Glutamatergic neuron (in vitro differentiated cells): Measurements from ENCODE around the gene FRMD3. TPM values are rescaled to one million over a fixed set of nuclear protein-coding genes. Genes with fewer than 3 reads are reported as not detected.

Source experiments
- DNase-seq: peaks from one replicate; pipeline ENCODE4 v3.0.0; 2022
- H3K27ac Mint-ChIP-seq: one replicate; pipeline ENCODE4 v1.8.0; 2020; ENCODE audit warnings: mild to moderate bottlenecking, mixed read lengths, inconsistent platforms; ENCODE audit not compliant: unreplicated experiment
- H3K27me3 Mint-ChIP-seq: one replicate; pipeline ENCODE4 v1.8.0; 2020; ENCODE audit warnings: mild to moderate bottlenecking, moderate library complexity, mixed read lengths, inconsistent platforms; ENCODE audit not compliant: unreplicated experiment
- H3K36me3 Mint-ChIP-seq: one replicate; pipeline ENCODE4 v1.8.0; 2020; ENCODE audit warnings: mild to moderate bottlenecking, mixed read lengths, inconsistent platforms; ENCODE audit not compliant: unreplicated experiment
- H3K4me1 Mint-ChIP-seq: one replicate; pipeline ENCODE4 v1.8.0; 2020; ENCODE audit warnings: mild to moderate bottlenecking, low read depth, mixed read lengths, inconsistent platforms; ENCODE audit not compliant: unreplicated experiment
- H3K4me3 Mint-ChIP-seq: one replicate; pipeline ENCODE4 v1.8.0; 2020; ENCODE audit warnings: mild to moderate bottlenecking, mixed read lengths, inconsistent platforms; ENCODE audit not compliant: unreplicated experiment
- H3K9me3 Mint-ChIP-seq: one replicate; pipeline ENCODE4 v1.8.0; 2020; ENCODE audit warnings: mild to moderate bottlenecking, moderate library complexity, mixed read lengths, inconsistent platforms; ENCODE audit not compliant: unreplicated experiment
- CTCF ChIP-seq: fragments of 200-600 bp; sonication (generic); IDR thresholded peaks from one replicate; pipeline ENCODE4 v1.5.0; 2021; ENCODE audit not compliant: partially characterized antibody, unreplicated experiment
- total RNA-seq: library from RNA; stranded (reverse); fragmentation: NEBNext Ultra II Directional; extraction: Animal tissue kit (Norgen Biotek cat#: 25700); gene quantifications from one replicate; pipeline ENCODE4 v1.2.1, GENCODE V29; 2021; ENCODE audit not compliant: unreplicated experiment

Gene FRMD3
- total RNA-seq, 1 donor from 2014 or later = 20.7 TPM

DNA sequence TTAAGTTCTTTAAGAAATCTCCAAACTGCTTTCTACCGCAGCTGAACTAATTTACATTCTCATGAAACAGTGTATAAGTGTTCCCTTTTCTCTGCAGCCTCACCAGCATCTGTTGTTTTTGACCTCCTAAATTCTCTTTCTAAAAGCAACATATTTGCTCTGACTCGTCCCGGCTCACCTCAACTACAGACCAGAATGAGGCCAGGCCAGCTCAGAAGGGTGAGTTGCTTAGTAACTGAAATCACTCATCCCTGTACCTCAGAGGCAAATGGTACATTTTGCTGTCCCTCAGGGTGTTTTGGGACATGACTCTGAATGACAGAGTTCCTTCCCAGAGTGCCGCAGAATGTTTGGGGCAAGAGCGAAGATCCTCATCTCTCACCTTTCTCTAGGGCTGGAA, 127.5 kb downstream of the FRMD3 start:
- TF ChIP-seq CTCF = no peak
- no peak for DNase-seq
- H3K27me3 Mint-ChIP-seq = peaks cover 1% of the 10 kb centered on the region
- H3K27ac Mint-ChIP-seq = no peak overlapping the region
- H3K9me3 Mint-ChIP-seq = peaks cover 2% of the 10 kb centered on the region
- H3K36me3 Mint-ChIP-seq = no peaks in the 10 kb centered on the region
- no peak overlapping the region for H3K4me3 Mint-ChIP-seq
- H3K4me1 Mint-ChIP-seq = no peaks in the 10 kb centered on the region

GRCh38 chr9:83406921-83407320, 131.3 kb downstream of the FRMD3 start:
- DNase-seq = no peak
- Mint-ChIP-seq H3K4me1 (no peaks in the 10 kb centered on the region), H3K4me3 (no peak overlapping the region), H3K36me3 (no peaks in the 10 kb centered on the region), H3K9me3 (peaks cover 5% of the 10 kb centered on the region), H3K27ac (no peak overlapping the region), H3K27me3 (peaks cover 1% of the 10 kb centered on the region)
- no peak for TF ChIP-seq CTCF

- no peak for TF ChIP-seq CTCF
- Mint-ChIP-seq H3K27ac (no peak overlapping the region), H3K9me3 (peaks cover 5% of the 10 kb centered on the region), H3K4me3 (no peak overlapping the region), H3K36me3 (no peaks in the 10 kb centered on the region), H3K27me3 (peaks cover 1% of the 10 kb centered on the region), H3K4me1 (no peaks in the 10 kb centered on the region)
- DNase-seq = no peak
Observed at GRCh38 chr9:83405759-83406158, 132.4 kb downstream of the FRMD3 start.

DNA sequence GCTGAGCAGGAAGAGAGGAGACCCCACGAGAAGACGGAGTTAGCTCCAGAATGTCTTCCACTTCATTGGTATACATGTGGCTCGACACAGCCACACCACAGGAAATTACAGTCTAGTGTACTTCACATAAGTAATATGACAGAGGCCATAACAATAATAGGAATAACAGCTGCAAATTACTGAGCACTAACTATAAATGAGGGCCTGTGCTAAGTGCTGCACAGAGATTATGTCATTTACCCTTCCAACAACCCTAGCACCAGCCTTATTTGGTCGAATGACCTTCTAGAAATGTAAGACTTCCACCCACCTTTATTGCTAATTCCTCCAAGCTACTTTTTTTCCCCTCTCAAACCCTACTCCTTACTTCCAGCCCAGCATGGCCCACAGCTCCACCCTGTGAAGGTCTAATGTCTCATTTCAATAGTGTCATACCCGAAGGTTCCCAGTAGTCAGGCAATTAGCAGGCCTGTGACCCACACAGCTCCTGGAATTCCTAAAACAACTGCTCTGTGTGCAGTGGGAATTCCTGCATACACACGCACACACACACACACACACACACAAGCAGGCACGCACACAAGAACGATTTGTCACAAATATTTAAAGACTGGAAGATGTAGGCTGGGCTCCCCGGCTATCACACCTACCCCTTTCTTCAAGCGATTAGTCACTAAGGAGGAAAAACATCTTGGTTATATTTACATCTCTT, 134.5 kb downstream of the FRMD3 start:
- no peak for TF ChIP-seq CTCF
- Mint-ChIP-seq H3K9me3 (peaks cover 5% of the 10 kb centered on the region), H3K4me1 (no peaks in the 10 kb centered on the region), H3K27me3 (peaks cover 1% of the 10 kb centered on the region), H3K36me3 (no peaks in the 10 kb centered on the region), H3K4me3 (no peak overlapping the region), H3K27ac (no peak overlapping the region)
- DNase-seq = no peak

DNA sequence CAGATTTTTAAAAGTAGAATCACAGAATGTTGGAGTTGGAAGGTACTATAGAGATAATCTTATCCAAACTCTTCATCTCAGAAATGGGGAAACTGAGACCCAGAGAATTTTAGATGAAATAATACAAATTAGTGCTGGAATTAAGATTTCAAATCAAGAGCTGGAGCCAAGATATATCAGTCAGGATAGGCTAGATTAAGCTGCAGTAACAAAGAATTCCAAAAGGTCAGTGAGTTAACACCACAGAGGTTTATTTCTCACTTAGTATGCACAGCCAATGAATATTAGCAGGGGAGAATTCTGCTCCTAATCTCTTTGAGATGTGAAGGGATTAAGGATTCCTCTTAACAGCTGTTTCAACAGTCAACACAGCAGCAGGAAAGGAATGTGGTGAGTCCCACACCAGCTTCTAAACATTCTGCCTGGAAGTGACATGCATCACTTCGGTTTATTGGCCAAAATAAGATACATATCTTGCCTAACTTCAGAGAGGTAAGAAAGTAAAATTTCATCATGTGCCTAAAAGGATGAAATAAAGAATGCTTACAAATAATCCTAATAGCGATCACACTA, 136.8 kb downstream of the FRMD3 start:
- no peak for DNase-seq
- Mint-ChIP-seq H3K4me1 (no peaks in the 10 kb centered on the region), H3K27ac (no peak overlapping the region), H3K4me3 (no peak overlapping the region), H3K36me3 (no peaks in the 10 kb centered on the region), H3K9me3 (peaks cover 3% of the 10 kb centered on the region), H3K27me3 (peaks cover 1% of the 10 kb centered on the region)
- TF ChIP-seq CTCF = no peak
